ENCODE data around the gene SPTAN1.

SPTAN1 gene

DNA sequence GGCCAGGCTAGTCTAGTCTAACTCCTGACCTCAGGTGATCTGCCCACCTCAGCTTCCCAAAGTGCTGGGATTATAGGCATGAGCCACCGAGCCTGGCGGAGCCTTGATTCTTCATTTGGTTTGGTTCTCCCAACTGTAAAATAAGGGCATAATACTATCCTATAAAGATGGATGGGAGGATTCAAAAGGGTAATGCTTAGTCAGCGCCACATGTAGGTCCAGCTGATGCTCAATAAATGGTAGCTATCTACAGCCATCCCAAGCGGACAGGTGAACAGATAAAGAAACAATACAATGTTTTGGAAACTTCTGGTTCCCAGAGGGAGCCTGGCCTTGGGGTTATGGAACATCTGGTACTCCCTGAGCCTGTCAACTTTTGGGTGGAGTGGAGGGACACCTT is 123.0 kb downstream of the SPTAN1 start:
- DNase-seq (ENCODE audit: low read depth), result no peak

DNA sequence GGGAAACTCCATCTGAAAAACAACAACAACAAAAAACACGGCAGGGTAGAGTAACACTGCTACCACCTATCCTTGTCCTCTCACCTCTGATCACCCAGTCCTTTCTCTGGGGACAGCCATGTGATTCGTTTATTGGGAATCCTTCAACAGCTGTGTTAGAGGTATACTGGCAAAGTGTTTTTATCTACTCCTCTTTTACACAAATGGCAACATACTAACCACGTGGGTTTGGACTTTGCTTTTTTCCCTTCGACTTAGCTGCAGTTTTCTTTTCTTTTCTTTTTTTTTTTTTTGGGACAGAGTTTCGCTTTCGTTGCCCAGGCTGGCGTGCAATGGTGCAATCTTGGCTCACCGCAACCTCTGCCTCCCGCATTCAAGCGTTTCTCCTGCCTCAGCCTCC is 125.4 kb downstream of the SPTAN1 start:
- no peak for DNase-seq (ENCODE audit: low read depth)

Data from activated T-helper 9 cell treated with anti-CD3 and anti-CD28 coated beads, Interleukin-2, amount 50 U/mL, for 16 hours (primary cell).